ENCODE results near the gene ERLIN1.
"Not testable (repeated sequence)": the region's sequence is repeated elsewhere in the genome, so short reads cannot be mapped to it uniquely, and the experiment has no call there.

Gene ERLIN1

DNA sequence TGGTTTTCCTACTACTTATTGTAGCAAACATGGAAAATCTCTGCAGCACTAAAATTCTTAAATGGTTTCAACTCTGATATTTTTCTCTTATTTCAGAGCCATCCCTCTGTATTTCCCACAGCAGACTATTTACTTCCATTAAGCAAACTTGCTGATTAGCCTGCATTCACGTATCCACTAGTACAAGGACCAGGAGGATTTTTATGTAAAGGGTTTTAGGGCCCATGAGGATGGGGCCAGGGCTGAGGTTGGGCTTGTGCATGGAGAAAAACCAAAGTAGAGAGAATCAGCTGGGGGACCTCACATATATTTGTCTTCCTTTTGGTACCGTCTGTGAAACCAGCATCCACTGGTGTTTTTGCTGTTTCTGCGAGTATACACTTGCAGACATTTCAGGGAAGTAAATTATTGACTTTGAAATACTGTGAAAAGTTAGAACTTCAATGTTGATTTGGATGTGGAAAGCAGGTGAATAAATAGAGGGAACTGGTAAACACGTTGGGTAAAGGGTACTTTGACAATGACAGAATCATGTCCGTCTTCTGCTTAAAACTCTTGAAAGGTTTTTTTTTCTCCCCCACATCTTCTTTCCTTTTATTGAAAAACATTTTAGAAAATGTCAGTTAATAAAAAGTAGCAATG lies 44.3 kb downstream of the ERLIN1 start:
- H3K27ac ChIP-seq, result no peak overlapping the region
- no peak for DNase-seq (ENCODE audit: low read depth, low spot score)

GRCh38 chr10:100140070-100140469 lies 45.8 kb downstream of the ERLIN1 start:
- no peak overlapping the region for H3K27ac ChIP-seq
- DNase-seq (ENCODE audit: low read depth, low spot score), result no peak

DNA sequence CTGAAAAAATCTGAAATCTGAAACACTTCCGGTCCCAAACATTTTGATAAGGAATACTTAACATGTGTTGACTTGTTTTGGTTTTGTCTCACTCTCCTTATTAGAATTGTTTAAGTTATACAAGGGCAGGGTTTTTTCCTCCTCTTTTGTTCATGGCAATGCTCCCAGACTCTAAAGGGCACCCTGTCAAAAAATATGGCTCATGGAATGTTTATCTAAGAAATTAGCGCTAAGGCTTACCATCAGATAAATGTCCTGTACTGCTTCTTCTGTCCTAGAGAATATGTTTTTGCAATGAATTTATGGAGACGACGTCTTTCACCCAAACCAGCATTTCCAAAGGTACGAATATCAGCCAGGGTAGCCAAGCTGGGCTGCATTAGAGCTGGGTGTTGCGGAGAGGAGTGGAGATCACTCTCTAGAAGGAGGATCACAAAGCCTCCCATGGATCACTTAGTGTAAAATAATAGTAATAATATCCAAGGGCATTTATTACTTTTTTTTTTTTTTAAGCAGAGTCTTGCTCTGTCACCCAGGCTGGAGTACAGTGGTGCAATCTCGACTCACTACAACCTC lies 46.8 kb downstream of the ERLIN1 start:
- no peak overlapping the region for H3K27ac ChIP-seq
- DNase-seq (ENCODE audit: low read depth, low spot score), result no peak

GRCh38 chr10:100135486-100135885 lies 50.3 kb downstream of the ERLIN1 start:
- H3K27ac ChIP-seq, result no peak overlapping the region
- DNase-seq (ENCODE audit: low read depth, low spot score), result no peak

GRCh38 chr10:100133801-100134200 lies 52.0 kb downstream of the ERLIN1 start:
- no peak overlapping the region for H3K27ac ChIP-seq
- DNase-seq (ENCODE audit: low read depth, low spot score), result no peak

DNA sequence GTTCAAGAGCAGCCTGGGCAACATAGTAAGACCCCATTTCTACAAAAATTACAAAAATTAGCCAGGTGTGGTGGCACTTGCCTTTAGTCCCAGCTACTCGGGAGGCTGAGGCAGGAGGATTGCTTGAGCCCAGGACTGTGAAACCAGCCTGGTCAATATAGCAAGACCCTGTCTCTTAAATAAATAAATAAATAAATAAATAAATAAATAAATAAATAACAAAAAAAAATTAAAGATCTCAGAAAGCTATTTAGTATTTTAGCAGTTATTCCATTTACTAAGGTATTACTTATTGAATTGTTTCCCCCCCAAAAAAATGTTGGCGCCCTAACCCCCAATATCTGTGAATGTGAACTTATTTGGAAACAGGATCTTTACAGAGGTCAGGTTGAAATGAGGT lies 53.4 kb downstream of the ERLIN1 start:
- no peak overlapping the region for H3K27ac ChIP-seq
- DNase-seq (ENCODE audit: low read depth, low spot score), result no peak

DNA sequence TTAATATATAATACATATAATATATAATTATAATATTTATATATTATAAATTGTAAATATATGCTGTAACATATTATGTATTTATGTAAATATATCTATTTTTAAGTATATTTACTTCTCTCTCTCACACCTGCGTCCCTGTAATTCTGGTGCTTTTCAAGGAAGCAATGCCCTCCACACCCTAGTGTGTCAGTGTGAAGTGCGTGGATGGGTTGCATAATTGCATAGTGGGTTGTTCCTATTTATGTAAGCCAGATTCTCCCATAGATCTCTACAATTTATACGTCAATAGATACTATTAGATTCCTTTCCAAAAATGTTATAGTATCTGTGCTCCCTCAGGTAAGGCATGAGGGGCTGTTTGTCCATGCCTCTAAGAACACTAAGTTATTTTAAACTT lies 54.3 kb downstream of the ERLIN1 start:
- no peak overlapping the region for H3K27ac ChIP-seq
- no peak for DNase-seq (ENCODE audit: low read depth, low spot score)

DNA sequence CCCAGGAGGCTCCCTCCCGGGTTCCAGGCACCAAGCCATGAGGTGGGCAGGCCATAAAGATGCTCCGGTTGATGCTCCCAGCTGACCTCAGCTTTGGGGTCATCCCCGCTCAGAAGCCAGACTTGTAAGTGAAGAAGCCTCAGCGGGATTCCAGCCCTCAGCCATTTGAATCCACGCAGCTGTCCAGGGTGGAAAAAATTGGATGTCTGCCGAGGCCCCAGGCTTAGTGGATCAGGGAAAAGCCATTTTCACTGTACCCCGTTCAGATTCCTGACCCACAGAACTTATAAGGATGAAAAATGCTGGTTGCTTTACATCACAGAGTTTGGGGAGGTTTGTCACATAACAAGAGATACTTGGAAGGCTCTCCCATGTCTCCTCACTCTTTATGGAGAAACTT lies 55.0 kb downstream of the ERLIN1 start:
- H3K27ac ChIP-seq, result no peak overlapping the region
- DNase-seq (ENCODE audit: low read depth, low spot score), result no peak

GRCh38 chr10:100129424-100129823 lies 56.4 kb downstream of the ERLIN1 start:
- no peak overlapping the region for H3K27ac ChIP-seq
- no peak for DNase-seq (ENCODE audit: low read depth, low spot score)

DNA sequence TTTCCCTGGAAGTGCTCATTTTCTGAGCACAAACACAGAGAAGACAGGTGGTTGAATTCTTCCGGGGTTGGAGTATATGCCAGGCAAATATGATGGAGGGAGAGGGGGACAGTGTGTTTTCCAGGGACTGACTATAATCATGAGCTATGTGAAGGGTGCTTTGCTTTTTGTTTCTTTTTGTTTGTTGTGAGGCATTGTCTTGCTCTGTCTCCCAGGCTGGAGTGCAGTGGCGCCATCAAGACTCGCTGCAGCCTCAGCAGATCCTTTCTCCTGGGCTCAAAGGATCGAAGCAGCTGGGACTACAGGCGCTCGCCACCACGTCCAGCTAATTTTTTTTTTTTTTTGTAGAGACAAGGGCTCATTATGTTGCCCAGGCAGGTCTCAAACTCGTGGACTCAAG lies 56.9 kb downstream of the ERLIN1 start:
- H3K27ac ChIP-seq, result no peak overlapping the region
- no peak for DNase-seq (ENCODE audit: low read depth, low spot score)

GRCh38 chr10:100125335-100125734 lies 60.5 kb downstream of the ERLIN1 start:
- not testable (repeated sequence) for H3K27ac ChIP-seq; DNase-seq (ENCODE audit: low read depth, low spot score)

DNA sequence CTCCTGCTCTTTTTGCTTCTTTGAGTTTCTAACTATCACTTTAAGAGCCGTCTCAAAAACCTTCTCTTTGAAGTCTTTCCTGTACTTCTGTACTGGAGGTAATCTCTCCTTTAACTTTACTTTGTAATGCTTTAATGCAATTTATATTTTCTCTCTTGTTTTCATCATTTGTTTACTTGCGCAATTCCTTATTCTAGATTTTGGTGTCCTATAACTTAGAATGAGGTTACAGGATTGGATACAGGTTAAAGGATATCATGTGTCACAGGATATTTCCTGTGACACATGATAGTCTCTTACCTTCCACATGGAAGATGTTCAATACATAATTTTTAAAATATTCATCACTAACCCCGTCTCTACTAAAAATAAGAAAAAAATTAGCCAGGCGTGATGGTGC lies 61.7 kb downstream of the ERLIN1 start:
- DNase-seq (ENCODE audit: low read depth, low spot score), result no peak
- H3K27ac ChIP-seq, result no peak overlapping the region

GRCh38 chr10:100122780-100123179 lies 63.0 kb downstream of the ERLIN1 start:
- DNase-seq (ENCODE audit: low read depth, low spot score), result no peak
- H3K27ac ChIP-seq, result no peak overlapping the region

GRCh38 chr10:100120550-100120949 lies 65.3 kb downstream of the ERLIN1 start:
- H3K27ac ChIP-seq, result no peak overlapping the region
- no peak for DNase-seq (ENCODE audit: low read depth, low spot score)

DNA sequence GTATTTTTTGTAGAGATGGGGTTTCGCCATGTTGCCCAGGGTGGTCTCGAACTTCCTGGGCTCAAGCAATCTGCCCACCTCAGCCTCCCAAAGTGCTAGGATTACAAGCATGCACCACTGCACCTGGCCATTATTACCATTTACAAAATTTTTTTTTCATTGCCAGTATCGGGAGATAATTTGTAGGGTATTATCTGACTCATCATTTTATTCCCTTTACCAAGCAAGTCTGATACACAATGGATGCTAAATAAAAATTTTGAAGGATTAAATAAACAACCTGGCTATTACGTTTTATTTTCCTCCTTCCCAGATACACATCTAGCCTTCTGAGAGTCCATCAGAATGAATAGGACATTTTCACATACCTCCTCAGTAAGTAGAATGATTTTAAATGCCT lies 66.1 kb downstream of the ERLIN1 start:
- H3K27ac ChIP-seq, result no peak overlapping the region
- DNase-seq (ENCODE audit: low read depth, low spot score), result no peak

GRCh38 chr10:100114976-100115770 lies 70.7 kb downstream of the ERLIN1 start:
- H3K27ac ChIP-seq, result no peak overlapping the region
- DNase-seq (ENCODE audit: low read depth, low spot score), result no peak

GRCh38 chr10:100114460-100114859 lies 71.4 kb downstream of the ERLIN1 start:
- DNase-seq (ENCODE audit: low read depth, low spot score), result no peak
- H3K27ac ChIP-seq, result no peak overlapping the region

- DNase-seq (ENCODE audit: low read depth, low spot score), result no peak
- H3K27ac ChIP-seq, result no peak overlapping the region
These were observed 76.2 kb downstream of the ERLIN1 start for GRCh38 chr10:100109670-100110069.

DNA sequence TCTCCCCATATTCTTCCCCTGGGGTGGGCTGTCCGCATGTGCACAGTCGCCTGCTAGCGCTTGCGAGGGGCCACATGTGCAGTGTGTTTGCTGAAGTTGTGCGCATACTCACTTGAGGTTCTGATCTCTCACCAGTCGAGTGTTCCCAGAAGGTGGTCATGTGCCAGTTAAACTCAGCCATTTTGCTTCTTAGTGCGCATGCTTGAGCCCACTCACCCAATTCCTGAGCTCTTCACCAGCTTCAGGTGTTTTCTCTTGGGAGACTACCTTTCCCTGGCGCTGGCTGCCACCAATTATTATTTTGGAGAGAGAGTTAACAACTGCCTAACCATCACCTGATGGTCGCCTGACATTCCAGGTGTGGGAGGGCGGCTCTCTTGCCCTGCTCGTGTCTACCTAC lies 79.0 kb downstream of the ERLIN1 start:
- H3K27ac ChIP-seq, result no peak overlapping the region
- DNase-seq (ENCODE audit: low read depth, low spot score), result no peak

- no peak overlapping the region for H3K27ac ChIP-seq
- DNase-seq (ENCODE audit: low read depth, low spot score), result peak; percentile 20
These were observed 81.5 kb downstream of the ERLIN1 start for GRCh38 chr10:100104300-100104699.

DNA sequence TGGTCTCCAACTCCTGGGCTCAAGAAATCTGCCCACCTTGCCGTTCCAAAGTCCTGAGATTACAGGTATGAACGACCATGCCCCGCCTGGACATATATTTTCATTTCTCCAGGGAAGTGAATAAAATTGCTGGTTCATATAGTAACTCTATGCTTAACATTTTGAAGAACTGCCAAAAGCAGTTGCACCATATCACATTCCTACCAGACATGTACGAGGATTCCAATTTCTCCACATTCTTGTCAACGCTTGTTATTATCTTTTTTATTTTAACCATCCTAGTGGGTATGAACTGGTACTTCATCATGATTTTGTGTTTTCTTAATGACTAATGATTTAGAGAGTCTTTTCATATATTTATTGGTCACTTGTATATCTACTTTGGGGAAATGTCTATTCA lies 82.2 kb downstream of the ERLIN1 start:
- H3K27ac ChIP-seq, result no peak overlapping the region
- DNase-seq (ENCODE audit: low read depth, low spot score), result no peak
